ENCODE measurements around the gene MT4. TPM values are rescaled to one million over a fixed set of nuclear protein-coding genes. Genes with fewer than 3 reads are reported as not detected.

Gene MT4
- not detected for polyA plus RNA-seq

DNA sequence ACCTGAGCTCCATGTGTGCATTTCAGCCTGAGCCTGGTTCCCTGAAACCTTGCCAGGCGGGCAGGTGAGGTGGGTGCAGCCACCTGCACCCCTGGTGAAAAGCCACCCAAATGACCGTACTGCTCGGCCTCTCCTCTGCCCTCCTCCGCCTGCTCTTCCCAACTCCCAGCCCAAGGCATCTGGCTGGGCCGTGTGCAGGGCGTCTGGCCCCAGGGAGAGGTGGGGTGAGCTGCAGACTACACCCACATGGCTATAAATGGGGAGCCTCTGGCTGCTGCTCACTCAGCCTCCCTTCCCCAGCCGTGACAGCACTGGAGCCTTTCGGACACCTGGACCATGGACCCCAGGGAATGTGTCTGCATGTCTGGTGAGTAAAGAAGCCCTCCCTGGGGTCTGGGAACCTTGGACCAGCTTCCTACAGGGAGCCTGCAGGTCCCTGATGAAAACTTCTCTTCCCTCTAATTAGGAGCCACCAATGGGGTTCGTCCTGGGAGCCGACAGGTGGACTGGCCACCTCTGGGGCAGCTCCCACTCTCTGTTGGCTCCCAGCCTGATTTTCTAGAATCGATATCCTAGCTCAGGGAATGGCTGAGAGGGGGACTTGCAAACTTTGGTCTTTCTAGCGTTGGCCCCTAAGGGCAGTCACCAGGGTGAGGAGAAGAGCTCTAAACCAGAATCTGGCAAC lies at the start of gene MT4:
MT4 (plus strand) TSS at position 281 of the 685 bp plus-strand sequence; CDS start at position 337, 56 bp downstream.
- Mint-ChIP-seq H3K27me3 (peaks cover 9% of the 10 kb centered on the region), H3K36me3 (peaks cover 1% of the 10 kb centered on the region), H3K9me3 (no peaks in the 10 kb centered on the region), H3K4me1 (peaks cover 0 to 3% (median 0%) of the 10 kb centered on the region in 3 donors), H3K4me3 (no peak within 1 kb of the TSS), H3K27ac (no peak within 1 kb of the TSS)

DNA sequence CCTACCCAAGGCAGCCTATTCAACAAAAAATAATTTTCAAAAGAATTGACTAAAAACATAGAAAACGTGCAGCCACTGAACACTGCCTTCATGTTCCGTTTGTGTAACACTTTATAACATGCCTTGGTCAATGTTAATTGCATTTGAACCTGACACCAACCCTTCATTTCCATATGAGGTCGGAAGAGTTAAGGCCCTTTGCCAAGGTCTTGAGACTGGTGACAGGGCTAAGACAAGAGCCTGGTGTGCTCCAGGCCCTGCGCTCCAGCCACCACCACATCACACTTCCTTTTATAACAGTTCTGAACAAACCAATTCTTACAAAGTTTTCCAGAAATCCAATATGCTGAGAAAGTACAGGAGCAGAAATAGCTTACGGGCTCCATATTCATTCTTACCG lies 49.2 kb upstream of the MT4 start:
- Mint-ChIP-seq H3K4me1 (peaks cover 24 to 45% (median 31%) of the 10 kb centered on the region in 3 donors), H3K36me3 (peaks cover 4% of the 10 kb centered on the region), H3K27ac (no peak overlapping the region), H3K9me3 (no peaks in the 10 kb centered on the region), H3K27me3 (no peaks in the 10 kb centered on the region), H3K4me3 (peak overlapping the region in 1 of 4 donors; percentile 67)

DNA sequence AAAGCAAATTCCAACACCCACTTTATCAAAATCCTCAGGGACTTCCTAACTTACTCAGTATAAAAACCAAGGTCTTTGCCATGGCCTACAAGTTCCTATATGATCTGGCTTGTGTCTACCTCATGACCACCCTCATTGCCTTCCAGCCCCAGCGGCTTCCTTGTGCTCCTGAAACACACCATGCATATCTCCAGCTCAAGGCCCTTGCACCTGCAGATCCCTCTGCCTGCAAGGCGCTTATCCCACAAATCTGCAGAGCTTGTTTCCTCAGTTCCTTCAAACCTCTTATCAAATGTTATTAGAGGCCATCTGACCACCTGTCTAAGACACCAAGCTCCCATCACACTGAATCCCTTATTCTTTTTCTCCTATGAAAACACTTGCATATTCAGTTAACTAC lies 47.7 kb upstream of the MT4 start:
- Mint-ChIP-seq H3K9me3 (no peaks in the 10 kb centered on the region), H3K4me1 (peaks cover 24 to 46% (median 33%) of the 10 kb centered on the region in 3 donors), H3K27me3 (no peaks in the 10 kb centered on the region), H3K27ac (no peak overlapping the region), H3K36me3 (peaks cover 3% of the 10 kb centered on the region), H3K4me3 (peak overlapping the region in 2 of 4 donors; percentile 68 to 83)

DNA sequence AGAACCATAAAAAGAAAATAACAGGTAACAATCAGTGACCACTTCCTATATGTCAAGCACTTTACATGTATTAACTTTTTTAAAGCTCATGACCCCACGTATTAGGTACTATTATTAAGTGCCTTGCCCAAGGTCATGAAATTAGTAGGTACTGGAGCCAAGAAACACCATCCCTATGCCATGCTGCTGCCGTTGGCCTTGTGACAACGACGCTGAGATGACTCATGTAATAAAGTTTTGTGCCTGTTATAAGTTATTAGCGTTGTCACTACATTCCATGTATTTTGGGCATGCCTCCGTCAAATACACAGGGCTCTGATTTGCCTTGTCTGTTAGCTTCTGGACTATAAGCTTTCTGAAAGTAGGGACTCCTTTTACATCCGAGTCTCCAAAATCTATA lies 46.4 kb upstream of the MT4 start:
- peak overlapping the region in 2 of 3 donors; percentile 37 to 46 for H3K27ac Mint-ChIP-seq
- no peaks in the 10 kb centered on the region for H3K27me3 Mint-ChIP-seq
- peaks cover 20 to 42% (median 30%) of the 10 kb centered on the region in 3 donors for H3K4me1 Mint-ChIP-seq
- H3K9me3 Mint-ChIP-seq: no peaks in the 10 kb centered on the region
- no peaks in the 10 kb centered on the region for H3K36me3 Mint-ChIP-seq
- peak overlapping the region; percentile 83 to 95 (median 90) for H3K4me3 Mint-ChIP-seq

DNA sequence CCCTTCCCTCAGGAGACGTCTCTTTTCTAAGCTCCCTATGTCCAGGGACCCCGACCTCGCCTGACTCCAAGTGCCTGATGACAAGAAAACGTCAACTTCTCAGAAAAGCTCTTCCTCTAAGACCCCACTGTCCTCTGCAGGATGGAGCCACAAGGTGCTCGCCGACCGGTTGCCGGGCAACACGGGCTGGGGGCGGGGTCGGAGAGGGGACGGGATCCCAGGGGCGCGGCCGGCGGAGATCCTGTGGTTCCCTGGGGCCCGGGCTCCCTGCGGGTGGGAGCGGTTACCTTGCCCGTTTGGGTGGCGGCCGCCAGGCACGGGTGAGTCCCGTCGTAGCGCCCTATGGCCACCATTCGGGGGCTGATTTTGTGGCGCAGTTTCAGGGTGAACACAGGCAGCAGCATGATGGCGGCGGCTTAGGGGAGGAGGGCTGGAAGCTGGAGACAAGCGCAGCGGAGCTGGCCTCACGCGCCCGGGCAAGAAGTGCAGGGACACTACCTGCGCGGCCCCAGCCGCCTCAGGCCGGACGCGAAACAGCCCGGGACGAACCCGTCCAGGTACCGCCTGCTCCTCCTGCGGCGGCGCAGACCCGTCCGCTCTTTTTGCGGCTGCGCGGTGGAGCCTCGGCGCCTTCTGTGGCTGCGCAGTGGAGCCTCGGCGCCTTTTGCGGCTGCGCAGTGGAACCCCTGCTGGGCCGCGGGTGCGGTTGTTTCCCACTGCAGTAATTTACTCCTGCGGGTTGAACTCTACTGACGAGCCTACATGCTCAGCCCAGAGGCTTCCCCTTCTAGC lies 45.2 kb upstream of the MT4 start, which contains the start of gene BBS2:
BBS2 (minus strand) TSS at position 566 of the 792 bp plus-strand sequence; CDS start at position 404, 162 bp downstream.
- Mint-ChIP-seq H3K36me3 (no peaks in the 10 kb centered on the region), H3K4me3 (peak within 1 kb of the TSS; percentile 83 to 95 (median 90)), H3K4me1 (peaks cover 12 to 33% (median 24%) of the 10 kb centered on the region in 3 donors), H3K9me3 (no peaks in the 10 kb centered on the region), H3K27ac (peak within 1 kb of the TSS; percentile 37 to 92 (median 86)), H3K27me3 (no peaks in the 10 kb centered on the region)

DNA sequence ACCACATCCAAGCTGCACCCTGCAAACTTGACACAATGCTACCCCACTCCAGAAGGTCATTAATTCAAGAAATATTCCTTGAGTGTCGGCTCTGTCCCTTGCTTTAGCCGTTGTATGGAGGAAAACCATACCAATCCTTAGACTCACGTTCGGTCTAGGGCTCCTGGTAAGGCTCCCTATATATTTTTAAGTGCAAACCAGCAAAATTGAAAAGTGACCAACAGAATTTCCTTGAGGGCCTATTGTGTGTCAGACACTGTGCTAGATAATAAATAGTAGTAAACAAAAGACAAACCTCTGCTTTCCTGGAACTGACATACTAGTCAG lies 44.7 kb upstream of the MT4 start:
- H3K9me3 Mint-ChIP-seq: no peaks in the 10 kb centered on the region
- H3K27ac Mint-ChIP-seq: peak overlapping the region; percentile 11 to 92 (median 86)

DNA sequence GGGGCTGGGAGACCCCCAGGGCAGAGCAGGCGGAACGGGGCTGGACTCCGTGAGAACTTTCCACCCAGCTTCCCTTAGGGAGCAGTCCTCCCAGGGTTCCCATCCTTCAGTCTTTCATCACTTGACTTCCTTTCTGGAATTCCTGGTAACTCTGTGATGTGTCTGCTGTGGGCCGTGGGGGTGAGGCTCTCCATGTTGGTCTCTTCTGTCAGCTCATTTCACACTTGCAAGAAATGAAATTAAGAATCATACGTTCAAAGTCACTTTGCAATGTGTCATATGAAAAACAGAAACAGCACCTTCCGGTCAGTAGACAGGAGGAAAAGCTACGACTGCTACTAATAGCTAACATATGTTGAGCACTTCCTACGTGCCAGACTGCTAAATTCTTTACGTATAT lies 39.6 kb upstream of the MT4 start:
- Mint-ChIP-seq H3K4me3 (no peak overlapping the region), H3K27ac (no peak overlapping the region), H3K4me1 (peaks cover 3 to 6% (median 4%) of the 10 kb centered on the region in 3 donors), H3K27me3 (no peaks in the 10 kb centered on the region), H3K36me3 (no peaks in the 10 kb centered on the region), H3K9me3 (no peaks in the 10 kb centered on the region)

More for the DNA sequence above, 44.7 kb upstream of the MT4 start:
- peaks cover 12 to 28% (median 24%) of the 10 kb centered on the region in 3 donors for H3K4me1 Mint-ChIP-seq
- H3K27me3 Mint-ChIP-seq: no peaks in the 10 kb centered on the region
- H3K36me3 Mint-ChIP-seq: no peaks in the 10 kb centered on the region
- peak overlapping the region; percentile 83 to 95 (median 90) for H3K4me3 Mint-ChIP-seq

DNA sequence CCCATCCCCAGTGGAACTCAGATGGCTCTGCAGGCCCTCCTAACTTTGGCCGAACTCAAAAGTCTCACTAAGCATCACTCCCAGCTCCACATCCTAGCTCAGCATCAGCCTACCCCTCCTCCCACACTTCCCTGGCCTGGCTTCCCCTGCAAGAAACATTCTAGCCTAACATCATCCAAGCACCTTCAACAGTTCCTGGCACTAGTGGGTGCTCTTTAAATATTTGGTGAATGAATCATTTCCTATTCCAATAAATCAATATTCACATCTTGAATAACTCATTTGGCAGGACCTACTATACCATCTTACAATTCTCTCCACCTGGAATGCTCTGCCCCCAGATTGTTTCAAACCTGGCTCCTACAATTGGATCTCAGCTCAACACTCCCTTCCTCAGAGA lies 34.0 kb upstream of the MT4 start:
- Mint-ChIP-seq H3K27ac (no peak overlapping the region), H3K36me3 (no peaks in the 10 kb centered on the region), H3K27me3 (peaks cover 15% of the 10 kb centered on the region)

DNA sequence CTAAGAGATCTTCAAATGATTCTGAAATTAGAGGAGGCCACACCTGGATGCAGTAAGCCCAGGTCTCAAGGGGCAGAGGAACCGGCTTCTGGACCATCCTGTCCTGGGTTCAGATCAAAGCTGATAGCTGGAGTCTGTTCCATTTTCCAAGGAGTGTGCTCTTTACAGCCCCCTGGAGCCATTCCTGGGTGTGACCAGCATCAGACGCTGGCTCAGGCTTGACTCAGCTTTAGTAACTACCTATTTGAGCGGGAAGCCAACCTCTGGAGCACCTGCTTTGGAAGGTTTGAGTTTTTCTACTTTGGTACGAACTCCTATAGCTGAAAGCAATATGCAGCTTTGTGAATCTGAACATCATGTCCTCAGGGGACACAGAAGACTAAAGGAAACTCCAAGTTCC lies 32.2 kb upstream of the MT4 start:
- Mint-ChIP-seq H3K27ac (no peak overlapping the region), H3K27me3 (peaks cover 19% of the 10 kb centered on the region), H3K4me3 (no peak overlapping the region)

More for the DNA sequence above, 34.0 kb upstream of the MT4 start:
- Mint-ChIP-seq H3K4me1 (no peaks in the 10 kb centered on the region), H3K4me3 (peak overlapping the region in 1 of 4 donors; percentile 33), H3K9me3 (no peaks in the 10 kb centered on the region)

DNA sequence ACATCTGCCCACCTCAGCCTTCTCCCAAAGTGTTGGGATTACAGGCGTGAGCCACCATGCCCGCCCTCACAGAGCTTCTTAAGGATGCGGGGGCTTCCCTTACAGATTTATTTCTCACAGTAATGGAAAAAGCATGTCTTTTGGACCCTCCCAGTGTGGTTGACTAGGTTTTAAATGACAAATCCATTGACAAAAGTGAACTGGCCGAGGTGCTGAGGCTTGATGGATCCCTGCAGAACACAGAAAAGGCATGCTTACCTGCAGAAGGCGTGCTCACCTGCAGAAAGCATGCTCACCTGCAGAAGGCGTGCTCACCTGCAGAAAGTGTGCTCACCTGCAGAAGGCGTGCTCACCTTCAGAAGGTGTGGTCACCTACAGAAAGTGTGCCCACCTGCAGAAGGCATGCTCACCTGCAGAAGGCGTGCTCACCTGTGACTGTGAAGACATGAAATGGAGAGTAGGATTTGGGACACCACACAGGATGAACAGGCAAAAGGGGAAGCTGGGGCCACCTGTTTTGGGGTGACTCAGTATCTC lies 30.0 kb upstream of the MT4 start:
- Mint-ChIP-seq H3K36me3 (no peaks in the 10 kb centered on the region), H3K9me3 (no peaks in the 10 kb centered on the region), H3K4me1 (no peaks in the 10 kb centered on the region), H3K4me3 (no peak overlapping the region), H3K27ac (no peak overlapping the region), H3K27me3 (peaks cover 20% of the 10 kb centered on the region)

More for the DNA sequence above, 32.2 kb upstream of the MT4 start:
- H3K36me3 Mint-ChIP-seq: no peaks in the 10 kb centered on the region
- H3K4me1 Mint-ChIP-seq: no peaks in the 10 kb centered on the region
- no peaks in the 10 kb centered on the region for H3K9me3 Mint-ChIP-seq

DNA sequence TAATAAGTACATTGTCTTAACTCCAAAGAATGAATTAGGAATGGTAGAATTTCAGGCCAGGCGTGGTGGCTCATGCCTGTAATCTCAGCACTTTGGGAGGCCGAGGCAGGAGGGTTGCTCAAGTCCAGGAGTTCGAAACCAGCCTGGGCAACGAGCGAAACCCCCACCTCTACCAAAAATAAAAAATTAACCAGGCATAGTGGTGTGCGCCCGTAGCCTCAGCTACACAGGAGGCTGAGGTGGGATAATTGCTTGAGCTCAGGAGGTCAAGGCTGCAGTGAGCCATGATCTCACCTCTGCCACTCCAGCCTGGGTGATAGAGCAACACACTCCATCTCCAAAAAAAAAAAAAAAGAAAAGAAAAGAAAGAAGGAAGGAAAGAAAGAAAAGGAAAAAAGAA lies 26.5 kb upstream of the MT4 start:
- no peak overlapping the region for H3K4me3 Mint-ChIP-seq
- no peak overlapping the region for H3K27ac Mint-ChIP-seq
- no peaks in the 10 kb centered on the region for H3K4me1 Mint-ChIP-seq
- H3K27me3 Mint-ChIP-seq: peaks cover 17% of the 10 kb centered on the region
- H3K36me3 Mint-ChIP-seq: peaks cover 1% of the 10 kb centered on the region
- peaks cover 0 to 2% (median 0%) of the 10 kb centered on the region in 3 donors for H3K9me3 Mint-ChIP-seq

DNA sequence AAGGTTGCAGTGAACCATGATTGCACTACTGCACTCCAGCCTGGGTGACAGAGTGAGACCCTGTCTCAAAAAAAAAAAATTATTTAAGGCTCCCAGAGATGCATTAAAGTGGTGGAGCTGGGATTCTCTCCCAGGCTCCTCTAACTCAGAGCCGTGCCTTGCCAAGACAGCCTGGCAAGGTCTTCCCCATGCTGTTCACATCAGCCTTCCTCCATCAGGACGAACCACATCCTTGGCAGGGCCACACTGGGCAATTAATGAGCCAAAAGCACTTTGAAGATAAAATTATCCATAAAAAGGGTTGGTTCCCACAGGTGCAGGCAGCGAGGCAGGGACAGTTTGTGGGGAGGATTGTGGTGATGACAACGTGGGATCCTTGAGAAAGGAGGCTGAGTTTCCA lies 25.2 kb upstream of the MT4 start:
- no peaks in the 10 kb centered on the region for H3K4me1 Mint-ChIP-seq
- peaks cover 0 to 2% (median 0%) of the 10 kb centered on the region in 3 donors for H3K9me3 Mint-ChIP-seq
- H3K36me3 Mint-ChIP-seq: peaks cover 3% of the 10 kb centered on the region
- no peak overlapping the region for H3K4me3 Mint-ChIP-seq
- no peak overlapping the region for H3K27ac Mint-ChIP-seq
- H3K27me3 Mint-ChIP-seq: peaks cover 11% of the 10 kb centered on the region

DNA sequence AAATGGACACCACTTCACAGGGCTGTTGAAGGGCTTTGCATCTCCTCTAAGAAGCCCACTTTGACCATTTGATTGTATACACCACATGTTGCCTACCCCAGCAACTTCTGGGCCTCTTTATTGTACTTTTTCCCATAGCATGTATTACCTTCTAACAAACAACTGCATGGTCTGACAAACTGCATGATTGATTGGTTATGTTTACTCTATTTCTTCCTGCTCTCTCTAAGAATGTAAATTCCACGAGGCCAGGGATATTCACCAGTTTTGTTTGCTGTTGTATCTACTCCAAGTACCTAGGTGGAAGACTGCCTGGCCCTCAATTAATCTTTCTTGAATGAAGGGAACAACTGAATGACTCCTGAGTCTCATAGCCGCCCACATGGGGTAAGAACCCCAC lies 22.8 kb upstream of the MT4 start:
- peaks cover 0 to 2% (median 0%) of the 10 kb centered on the region in 3 donors for H3K9me3 Mint-ChIP-seq
- no peak overlapping the region for H3K4me3 Mint-ChIP-seq
- no peaks in the 10 kb centered on the region for H3K4me1 Mint-ChIP-seq
- H3K27ac Mint-ChIP-seq: no peak overlapping the region
- H3K27me3 Mint-ChIP-seq: peaks cover 6% of the 10 kb centered on the region
- H3K36me3 Mint-ChIP-seq: peaks cover 3% of the 10 kb centered on the region

DNA sequence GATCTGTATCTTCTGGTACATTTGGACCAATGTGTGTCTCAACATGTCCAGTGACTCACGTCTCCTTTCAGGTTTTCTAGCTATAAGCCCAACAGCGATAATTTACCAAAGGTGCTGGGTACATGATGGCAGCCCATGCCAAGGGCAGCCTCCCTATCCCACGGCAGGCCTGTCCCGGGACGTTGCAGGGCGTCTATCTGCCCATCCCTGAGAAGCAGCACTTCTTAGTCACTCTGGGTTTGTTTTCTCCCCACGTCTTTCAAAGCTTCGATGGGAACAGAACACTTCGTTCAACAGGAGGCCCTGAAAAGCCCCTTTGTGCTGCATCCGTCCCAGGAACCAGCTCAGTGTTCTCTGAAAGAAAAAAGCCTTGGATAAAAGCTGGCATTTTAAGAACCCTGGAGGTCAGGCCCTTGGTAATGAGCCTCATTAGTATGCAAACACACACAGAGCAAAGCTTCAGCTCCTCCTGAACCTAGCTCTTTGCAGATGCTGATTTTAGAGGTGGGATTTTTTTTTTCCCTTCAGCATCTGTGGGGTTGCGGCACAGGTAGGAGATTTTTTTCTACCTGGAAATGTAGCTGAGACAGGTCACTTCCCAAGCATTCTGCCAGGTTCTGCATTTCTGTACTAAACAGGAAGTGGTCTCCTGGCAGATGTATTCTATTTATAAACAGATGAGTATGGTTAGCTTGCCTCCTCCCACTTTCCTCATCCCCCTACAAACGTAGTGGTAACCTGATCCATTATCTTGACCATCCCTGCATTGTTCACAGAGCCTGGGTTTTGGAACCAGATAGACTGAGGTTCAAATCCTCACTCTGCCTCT lies 17.5 kb upstream of the MT4 start:
- Mint-ChIP-seq H3K27ac (no peak overlapping the region), H3K4me3 (no peak overlapping the region), H3K27me3 (peaks cover 4% of the 10 kb centered on the region), H3K36me3 (peaks cover 1% of the 10 kb centered on the region), H3K9me3 (no peaks in the 10 kb centered on the region), H3K4me1 (peaks cover 6 to 14% (median 8%) of the 10 kb centered on the region in 3 donors)
